CD14-positive monocyte (primary cell): ENCODE measurements around the gene INSR. TPM values are rescaled to one million over a fixed set of nuclear protein-coding genes. Genes with fewer than 3 reads are reported as not detected.

Experiments
- DNase-seq, 3 donors: peaks; one replicate each; pipeline ENCODE4 v3.0.0-alpha.2; 2011 to 2022
- H2AFZ ChIP-seq: 2 replicates; pipeline ENCODE4 v1.6.0; 2012; ENCODE audit warnings: mild to moderate bottlenecking, low read depth, low read length, inconsistent platforms; ENCODE audit not compliant: insufficient read depth, poor library complexity, severe bottlenecking
- H3K27ac ChIP-seq, 2 donors: 1 replicate in 1 of 2; 2 replicates in 1 of 2; pipeline ENCODE4 v1.5.1; 2012 to 2013; ENCODE audit warnings: low read length in 2 of 2, control low read depth in 1 of 2, inconsistent platforms in 1 of 2, low read depth in 1 of 2, mild to moderate bottlenecking in 1 of 2
- H3K27me3 ChIP-seq, 2 donors: one replicate each; pipeline versions ENCODE4 v1.6.0 to v1.6.1; 2011 to 2013; ENCODE audit warnings: low read length in 2 of 2; ENCODE audit not compliant: control insufficient read depth in 2 of 2, insufficient read depth in 2 of 2
- H3K36me3 ChIP-seq, 2 donors: replicated peaks in 1 of 2; 1 replicate in 1 of 2; 2 replicates in 1 of 2; pipeline versions ENCODE4 v1.5.1 to v1.6.1; 2012 to 2013; ENCODE audit warnings: low read length in 2 of 2, control low read depth in 1 of 2, inconsistent platforms in 1 of 2, mild to moderate bottlenecking in 1 of 2; ENCODE audit not compliant: insufficient read depth in 2 of 2, control insufficient read depth in 1 of 2
- H3K4me1 ChIP-seq, 2 donors: 1 replicate in 1 of 2; 2 replicates in 1 of 2; pipeline versions ENCODE4 v1.5.1 to v1.6.1; 2012 to 2013; ENCODE audit warnings: low read length in 2 of 2, control low read depth in 1 of 2, inconsistent platforms in 1 of 2, mild to moderate bottlenecking in 1 of 2, moderate library complexity in 1 of 2; ENCODE audit not compliant: insufficient read depth in 2 of 2, control insufficient read depth in 1 of 2
- H3K4me2 ChIP-seq: replicated peaks from 2 replicates; pipeline ENCODE3; 2012; ENCODE audit warnings: low read length, moderate library complexity, mild to moderate bottlenecking; ENCODE audit not compliant: poor library complexity, severe bottlenecking; ENCODE audit errors: extremely low read depth
- H3K4me3 ChIP-seq, 3 experiments: fragments of 200-600 bp in 1 of 3; sonication (generic) in 1 of 3; replicated peaks in 1 of 3; 1 replicate in 2 of 3; 2 replicates in 1 of 3; pipeline ENCODE4 v1.5.1; 2011 to 2013; ENCODE audit warnings: low read length in 3 of 3, mild to moderate bottlenecking in 3 of 3, control low read depth in 2 of 3, low read depth in 2 of 3, inconsistent platforms in 1 of 3, moderate library complexity in 1 of 3
- H3K79me2 ChIP-seq: 2 replicates; pipeline ENCODE4 v1.6.0; 2012; ENCODE audit warnings: mild to moderate bottlenecking, control low read depth, inconsistent platforms, low read length, moderate library complexity; ENCODE audit not compliant: insufficient read depth
- H3K9ac ChIP-seq: 2 replicates; pipeline ENCODE4 v1.6.0; 2017; ENCODE audit warnings: low read length, mild to moderate bottlenecking; ENCODE audit not compliant: insufficient read depth, poor library complexity, severe bottlenecking
- H3K9me3 ChIP-seq, 2 donors: replicated peaks in 1 of 2; 1 replicate in 1 of 2; 2 replicates in 1 of 2; pipeline versions ENCODE4 v1.5.1 to v1.6.1; 2012 to 2013; ENCODE audit warnings: low read length in 2 of 2, control low read depth in 1 of 2; ENCODE audit not compliant: control insufficient read depth in 1 of 2, insufficient read depth in 1 of 2
- H4K20me1 ChIP-seq: 2 replicates; pipeline ENCODE4 v1.6.0; 2012; ENCODE audit warnings: mild to moderate bottlenecking, low read length, control low read depth, moderate library complexity; ENCODE audit not compliant: insufficient read depth
- H3K27ac Mint-ChIP-seq, 7 donors: one replicate each; pipeline ENCODE4 v1.8.0; 2020; ENCODE audit warnings: mild to moderate bottlenecking in 7 of 7, mixed read lengths in 7 of 7, moderate library complexity in 6 of 7, inconsistent platforms in 2 of 7
- H3K27me3 Mint-ChIP-seq, 3 donors: one replicate each; pipeline ENCODE4 v1.8.0; 2021 to 2022; ENCODE audit warnings: low read depth in 3 of 3, mild to moderate bottlenecking in 3 of 3, mixed read lengths in 3 of 3, moderate library complexity in 3 of 3, inconsistent platforms in 1 of 3
- H3K36me3 Mint-ChIP-seq, 2 donors: one replicate each; pipeline ENCODE4 v1.8.0; 2020; ENCODE audit warnings: mixed read lengths in 2 of 2, inconsistent platforms in 1 of 2, mild to moderate bottlenecking in 1 of 2
- H3K4me1 Mint-ChIP-seq: one replicate; pipeline ENCODE4 v1.8.0; 2020; ENCODE audit warnings: mild to moderate bottlenecking, mixed read lengths
- H3K4me3 Mint-ChIP-seq, 2 donors: one replicate each; pipeline ENCODE4 v1.8.0; 2020; ENCODE audit warnings: mild to moderate bottlenecking in 2 of 2, mixed read lengths in 2 of 2, moderate library complexity in 1 of 2
- H3K9me3 Mint-ChIP-seq, 7 donors: one replicate each; pipeline ENCODE4 v1.8.0; 2020 to 2022; ENCODE audit warnings: mixed read lengths in 7 of 7, mild to moderate bottlenecking in 6 of 7, moderate library complexity in 6 of 7, inconsistent platforms in 2 of 7
- WGBS: methylation state at CpG from one replicate; pipeline ENCODE4 v1.1.5; 2013; ENCODE audit warnings: missing lambda C conversion rate; ENCODE audit not compliant: insufficient coverage; 5-methylcytosine and 5-hydroxymethylcytosine counted together
- intact Hi-C, 2 donors: fragments of 100-400 bp; cut with micrococcal nuclease; formaldehyde crosslinking; loops; one replicate each; pipeline versions ENCODE4 v1.15.0 to v1.15.1; 2023
- polyA plus RNA-seq, 3 donors: library from polyadenylated mRNA; depleted of rRNA in 1 of 3; unstranded in 2 of 3; stranded (reverse) in 1 of 3; fragments of 300-500 nt in 2 of 3; fragments of >200 nt in 1 of 3; fragmentation: Illumina TruSeq in 2 of 3; gene quantifications; 1 replicate in 2 of 3; 2 replicates in 1 of 3; pipeline ENCODE4 v1.2.3, GENCODE V29; 2012 to 2021
- TF ChIP-seq, protein P1 (sequence below): fragments of 200-600 bp; IDR thresholded peaks from one replicate; pipeline ENCODE4 v1.8.0; 2022; ENCODE audit warnings: antibody characterized with exemption, mild to moderate bottlenecking

Gene INSR
- polyA plus RNA-seq, 3 donors, result 2.9 to 12.4 (median 3.4) TPM

DNA sequence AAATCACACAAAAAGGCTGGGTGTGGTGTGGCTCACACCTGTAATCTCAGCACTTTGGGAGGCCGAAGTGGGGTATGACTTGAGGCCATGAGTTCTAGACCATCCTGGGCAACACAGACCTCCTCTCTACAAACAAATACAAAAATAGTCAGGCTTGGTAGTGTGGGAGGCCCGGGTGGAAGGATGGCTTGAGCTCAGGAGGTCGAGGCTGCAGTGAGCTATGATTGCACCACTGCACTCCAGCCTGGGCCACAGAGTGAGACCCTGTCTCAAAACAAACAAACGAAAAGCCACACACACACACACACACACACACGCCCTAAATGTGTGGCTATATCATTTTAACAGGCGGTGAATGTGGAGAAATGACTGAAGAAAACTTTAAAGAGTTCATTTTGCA is 225.6 kb downstream of the INSR start:
- peak overlapping the region in 5 of 7 donors; percentile 67 to 96 (median 94) for H3K27ac Mint-ChIP-seq

DNA sequence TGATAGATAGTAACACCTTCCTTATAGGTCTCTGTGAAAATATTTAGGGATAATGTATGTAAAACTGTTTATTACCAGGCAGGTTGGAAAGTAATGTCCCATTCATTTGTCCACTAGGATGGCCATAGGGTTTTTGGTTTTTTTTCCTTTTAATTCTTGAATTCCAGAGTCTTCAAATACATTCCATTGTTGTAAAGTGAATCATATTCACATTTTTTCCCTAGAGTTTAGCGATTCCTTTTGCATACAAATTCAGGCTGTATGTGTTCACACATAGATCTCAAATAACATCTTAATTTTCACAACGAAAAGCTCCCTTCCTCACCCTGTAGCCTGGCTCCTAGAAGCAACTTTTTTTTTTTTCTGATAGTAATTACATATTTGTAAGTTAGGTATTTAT is 226.5 kb downstream of the INSR start:
- peaks cover 0 to 4% of the 10 kb centered on the region in 2 donors for H3K9me3 ChIP-seq
- H3K27ac ChIP-seq, result no peak overlapping the region
- H3K27me3 Mint-ChIP-seq, result peaks cover 3 to 4% (median 3%) of the 10 kb centered on the region in 3 donors
- no peaks in the 10 kb centered on the region for H4K20me1 ChIP-seq
- no peaks in the 10 kb centered on the region for H3K27me3 ChIP-seq
- no peak overlapping the region for H3K4me2 ChIP-seq
- no peak overlapping the region for H2AFZ ChIP-seq
- H3K9me3 Mint-ChIP-seq, result peaks cover 0 to 11% (median 5%) of the 10 kb centered on the region in 7 donors
- intact Hi-C loops, result no loop called here
- peaks cover 13 to 21% of the 10 kb centered on the region in 2 donors for H3K36me3 ChIP-seq
- no peak overlapping the region for H3K9ac ChIP-seq
- no peak overlapping the region for H3K4me3 Mint-ChIP-seq
- TF ChIP-seq, protein P1, sequence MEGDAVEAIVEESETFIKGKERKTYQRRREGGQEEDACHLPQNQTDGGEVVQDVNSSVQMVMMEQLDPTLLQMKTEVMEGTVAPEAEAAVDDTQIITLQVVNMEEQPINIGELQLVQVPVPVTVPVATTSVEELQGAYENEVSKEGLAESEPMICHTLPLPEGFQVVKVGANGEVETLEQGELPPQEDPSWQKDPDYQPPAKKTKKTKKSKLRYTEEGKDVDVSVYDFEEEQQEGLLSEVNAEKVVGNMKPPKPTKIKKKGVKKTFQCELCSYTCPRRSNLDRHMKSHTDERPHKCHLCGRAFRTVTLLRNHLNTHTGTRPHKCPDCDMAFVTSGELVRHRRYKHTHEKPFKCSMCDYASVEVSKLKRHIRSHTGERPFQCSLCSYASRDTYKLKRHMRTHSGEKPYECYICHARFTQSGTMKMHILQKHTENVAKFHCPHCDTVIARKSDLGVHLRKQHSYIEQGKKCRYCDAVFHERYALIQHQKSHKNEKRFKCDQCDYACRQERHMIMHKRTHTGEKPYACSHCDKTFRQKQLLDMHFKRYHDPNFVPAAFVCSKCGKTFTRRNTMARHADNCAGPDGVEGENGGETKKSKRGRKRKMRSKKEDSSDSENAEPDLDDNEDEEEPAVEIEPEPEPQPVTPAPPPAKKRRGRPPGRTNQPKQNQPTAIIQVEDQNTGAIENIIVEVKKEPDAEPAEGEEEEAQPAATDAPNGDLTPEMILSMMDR, result no peak
- no peak overlapping the region for H3K27ac Mint-ChIP-seq
- peaks cover 11% of the 10 kb centered on the region for H3K4me1 Mint-ChIP-seq
- peaks cover 7 to 16% of the 10 kb centered on the region in 2 donors for H3K4me1 ChIP-seq
- peaks cover 12 to 23% of the 10 kb centered on the region in 2 donors for H3K36me3 Mint-ChIP-seq
- WGBS, result no CpG with 5 or more reads among the region's 2 CpGs
- no peak for DNase-seq
- H3K4me3 ChIP-seq, result no peak overlapping the region
- peaks cover 24% of the 10 kb centered on the region for H3K79me2 ChIP-seq

More for the DNA sequence above, 225.6 kb downstream of the INSR start:
- TF ChIP-seq, protein P1, result no peak
- Mint-ChIP-seq H3K36me3 (peaks cover 17 to 31% of the 10 kb centered on the region in 2 donors), H3K9me3 (peaks cover 0 to 12% (median 9%) of the 10 kb centered on the region in 7 donors), H3K27me3 (peaks cover 3 to 4% (median 3%) of the 10 kb centered on the region in 3 donors), H3K4me1 (peaks cover 11% of the 10 kb centered on the region), H3K4me3 (peak overlapping the region in 1 of 2 donors; percentile 97)
- H3K27me3 ChIP-seq, result no peaks in the 10 kb centered on the region
- H3K36me3 ChIP-seq, result peaks cover 22 to 30% of the 10 kb centered on the region in 2 donors
- intact Hi-C loops, result no loop called here
- peak overlapping the region; percentile 93 for H3K4me2 ChIP-seq
- H3K79me2 ChIP-seq, result peaks cover 27% of the 10 kb centered on the region
- no peaks in the 10 kb centered on the region for H4K20me1 ChIP-seq
- no peak for DNase-seq
- peaks cover 3 to 5% of the 10 kb centered on the region in 2 donors for H3K9me3 ChIP-seq
- peak overlapping the region; percentile 38 for H2AFZ ChIP-seq
- WGBS, result no CpG with 5 or more reads among the region's 6 CpGs
- H3K4me1 ChIP-seq, result peaks cover 7 to 16% of the 10 kb centered on the region in 2 donors
- peak overlapping the region in 1 of 3 experiments; percentile 99 for H3K4me3 ChIP-seq
- H3K27ac ChIP-seq, result no peak overlapping the region
- H3K9ac ChIP-seq, result no peak overlapping the region
